ENCODE results near the gene DBI.

The DBI gene

GRCh38 chr2:119354860-119355259, 11.9 kb upstream of the DBI start:
- Histone ChIP-seq H3K4me3 (ENCODE audit: low read depth, low read length) (no peak overlapping the region), H3K9me3 (no peaks in the 10 kb centered on the region), H3K27me3 (no peaks in the 10 kb centered on the region), H3K36me3 (no peaks in the 10 kb centered on the region), H3K4me1 (no peaks in the 10 kb centered on the region)
- no peak for DNase-seq
- TF ChIP-seq CTCF (IDR thresholded peaks at IDR 0.05; ENCODE audit: low read depth, low read length): no peak

GRCh38 chr2:119359774-119360173, 7.0 kb upstream of the DBI start:
- Histone ChIP-seq H3K9me3 (no peaks in the 10 kb centered on the region), H3K4me3 (ENCODE audit: low read depth, low read length) (no peak overlapping the region), H3K27me3 (no peaks in the 10 kb centered on the region), H3K36me3 (no peaks in the 10 kb centered on the region), H3K4me1 (no peaks in the 10 kb centered on the region)
- DNase-seq: no peak
- no peak for TF ChIP-seq CTCF (IDR thresholded peaks at IDR 0.05; ENCODE audit: low read depth, low read length)

- H3K36me3 ChIP-seq: no peaks in the 10 kb centered on the region
- H3K4me3 ChIP-seq (ENCODE audit: low read depth, low read length): no peak overlapping the region
- H3K9me3 ChIP-seq: no peaks in the 10 kb centered on the region
- no peak for TF ChIP-seq CTCF (IDR thresholded peaks at IDR 0.05; ENCODE audit: low read depth, low read length)
- no peaks in the 10 kb centered on the region for H3K4me1 ChIP-seq
- no peaks in the 10 kb centered on the region for H3K27me3 ChIP-seq
- no peak for DNase-seq
These were observed 6.3 kb upstream of the DBI start for GRCh38 chr2:119360423-119360966.

GRCh38 chr2:119364798-119365197, 2.0 kb upstream of the DBI start:
- no peaks in the 10 kb centered on the region for H3K4me1 ChIP-seq
- no peaks in the 10 kb centered on the region for H3K9me3 ChIP-seq

GRCh38 chr2:119365436-119365835, 1.3 kb upstream of the DBI start:
- TF ChIP-seq CTCF (IDR thresholded peaks at IDR 0.05; ENCODE audit: low read depth, low read length): no peak
- DNase-seq: no peak
- no peaks in the 10 kb centered on the region for H3K4me1 ChIP-seq
- peak overlapping the region; percentile 81; the same call in 1 of the 2 replicates for H3K4me3 ChIP-seq (ENCODE audit: low read depth, low read length)
- no peaks in the 10 kb centered on the region for H3K9me3 ChIP-seq
- H3K27me3 ChIP-seq: no peaks in the 10 kb centered on the region
- H3K36me3 ChIP-seq: no peaks in the 10 kb centered on the region; the same call in 1 of the 2 replicates

More at GRCh38 chr2:119364798-119365197, 2.0 kb upstream of the DBI start:
- H3K4me3 ChIP-seq (ENCODE audit: low read depth, low read length): no peak overlapping the region
- no peaks in the 10 kb centered on the region; the same call in 1 of the 2 replicates for H3K36me3 ChIP-seq
- no peak for DNase-seq
- TF ChIP-seq CTCF (IDR thresholded peaks at IDR 0.05; ENCODE audit: low read depth, low read length): no peak
- no peaks in the 10 kb centered on the region for H3K27me3 ChIP-seq

GRCh38 chr2:119366161-119366648, 572 bp upstream of the DBI start:
- no peak for DNase-seq

More at GRCh38 chr2:119366161-119366648, 572 bp upstream of the DBI start:
- no peaks in the 10 kb centered on the region for H3K9me3 ChIP-seq
- no peaks in the 10 kb centered on the region for H3K27me3 ChIP-seq
- TF ChIP-seq CTCF (IDR thresholded peaks at IDR 0.05; ENCODE audit: low read depth, low read length): no peak
- H3K36me3 ChIP-seq: no peaks in the 10 kb centered on the region; the same call in 1 of the 2 replicates
- no peaks in the 10 kb centered on the region for H3K4me1 ChIP-seq
- H3K4me3 ChIP-seq (ENCODE audit: low read depth, low read length): peak overlapping the region; percentile 81
